HG03571 (cell line): ENCODE data around the gene SCAF8.
"Not testable (repeated sequence)": the region's sequence is repeated elsewhere in the genome, so short reads cannot be mapped to it uniquely, and the experiment has no call there.

Experiments
- ATAC-seq: cut with Tn5 transposase; IDR thresholded peaks from one replicate; pipeline ENCODE4 v1.9.1; 2021; ENCODE audit not compliant: unreplicated experiment

SCAF8 gene

GRCh38 chr6:154779157-154779556, 45.9 kb downstream of the SCAF8 start:
- ATAC-seq, result not testable (repeated sequence)

GRCh38 chr6:154782193-154782592, 49.0 kb downstream of the SCAF8 start:
- no peak for ATAC-seq

DNA sequence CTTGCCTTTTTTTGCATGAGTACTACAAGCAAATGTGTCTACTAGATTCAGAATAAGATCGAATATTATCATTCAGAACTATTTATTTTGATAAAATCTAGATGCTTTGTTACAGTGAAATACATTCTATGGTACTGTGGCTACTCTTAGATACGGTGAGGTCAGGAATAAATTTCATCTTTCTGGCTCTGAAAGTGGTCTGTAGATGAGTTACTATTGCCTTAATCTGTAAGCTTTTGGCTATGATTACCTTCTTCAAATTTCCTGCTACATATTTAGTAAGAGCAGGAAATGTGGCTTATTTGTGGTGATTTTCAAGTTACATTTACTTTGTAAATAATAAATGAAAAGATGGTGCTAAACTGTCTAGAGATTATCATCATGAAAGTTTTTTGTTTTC, 50.0 kb downstream of the SCAF8 start:
- peak; percentile 80 for ATAC-seq

- ATAC-seq, result no peak
Observed at GRCh38 chr6:154785075-154785474, 51.9 kb downstream of the SCAF8 start.

GRCh38 chr6:154786144-154786868, 53.1 kb downstream of the SCAF8 start:
- no peak for ATAC-seq

GRCh38 chr6:154791556-154792317, 58.5 kb downstream of the SCAF8 start:
- ATAC-seq, result no peak

DNA sequence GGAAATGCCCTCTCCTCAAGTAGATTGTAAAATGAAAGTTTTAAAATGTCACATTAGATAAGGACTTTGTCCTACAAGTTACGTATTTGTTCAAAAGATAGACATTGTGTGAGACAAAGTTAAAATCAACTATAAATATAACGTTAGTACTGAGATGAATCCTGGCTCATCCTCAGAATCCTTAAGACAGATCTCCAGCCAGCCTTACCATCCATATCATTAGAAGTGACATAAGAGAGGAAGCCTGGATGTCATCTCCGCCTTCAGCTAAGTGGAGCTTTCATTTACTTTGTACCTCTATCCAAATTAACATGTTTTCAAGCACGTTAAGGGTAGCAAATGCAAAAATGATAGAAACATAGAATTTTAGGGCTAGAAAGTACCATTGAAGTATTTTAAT, 59.1 kb downstream of the SCAF8 start:
- ATAC-seq, result no peak

DNA sequence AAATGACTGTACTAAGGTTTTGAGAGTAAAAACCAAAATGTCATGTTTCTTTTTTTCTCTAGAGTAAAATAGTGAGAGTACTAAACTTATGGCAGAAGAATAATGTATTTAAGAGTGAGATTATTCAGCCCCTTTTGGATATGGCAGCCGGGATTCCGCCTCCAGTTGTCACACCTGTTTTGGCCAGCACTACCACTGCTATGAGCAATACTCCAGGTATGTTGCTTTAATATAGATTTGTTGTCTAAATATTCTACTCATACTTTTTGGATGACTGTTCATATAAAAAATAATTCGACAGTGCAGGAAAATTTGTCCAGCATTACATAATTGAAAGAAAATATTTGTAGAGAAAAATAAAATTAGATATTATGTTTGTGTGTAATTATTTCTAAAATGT, 59.5 kb downstream of the SCAF8 start:
- no peak for ATAC-seq

DNA sequence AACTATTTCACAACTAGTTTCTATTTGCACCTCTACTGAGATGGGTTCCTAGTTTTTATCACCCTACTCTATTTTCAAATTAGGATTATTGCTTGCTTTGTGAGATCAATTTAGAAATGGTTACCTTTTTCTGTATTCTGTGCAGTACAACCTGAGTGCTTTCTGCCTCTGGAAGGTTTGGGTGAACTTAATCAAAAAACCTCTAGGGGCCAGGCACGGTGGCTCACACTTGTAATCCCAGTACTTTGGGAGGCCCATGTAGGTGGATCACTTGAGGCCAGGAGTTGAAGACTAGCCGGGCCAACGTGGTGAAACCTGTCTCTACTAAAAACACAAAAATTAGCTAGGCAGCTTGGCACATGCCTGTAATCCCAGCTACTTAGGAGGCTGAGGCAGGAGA, 63.3 kb downstream of the SCAF8 start:
- no peak for ATAC-seq

DNA sequence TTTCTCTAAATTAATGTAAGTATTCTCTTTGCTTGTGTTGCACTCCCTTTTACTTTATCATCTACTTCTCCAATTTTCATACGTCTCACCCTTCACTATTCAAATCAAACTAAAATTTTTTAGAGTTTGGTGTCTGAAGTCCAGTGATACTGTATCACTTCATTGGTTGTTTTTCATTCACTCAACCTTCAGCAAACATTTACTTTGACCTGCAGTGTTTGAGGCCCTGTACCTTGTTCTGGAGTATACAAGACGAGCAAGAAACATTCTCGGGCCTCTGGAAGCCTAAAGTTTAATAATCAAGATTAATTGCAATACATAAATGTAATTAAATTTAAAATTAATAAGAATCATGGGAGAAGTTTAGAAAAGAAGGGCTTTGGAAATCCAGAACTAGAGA, 64.6 kb downstream of the SCAF8 start:
- no peak for ATAC-seq

DNA sequence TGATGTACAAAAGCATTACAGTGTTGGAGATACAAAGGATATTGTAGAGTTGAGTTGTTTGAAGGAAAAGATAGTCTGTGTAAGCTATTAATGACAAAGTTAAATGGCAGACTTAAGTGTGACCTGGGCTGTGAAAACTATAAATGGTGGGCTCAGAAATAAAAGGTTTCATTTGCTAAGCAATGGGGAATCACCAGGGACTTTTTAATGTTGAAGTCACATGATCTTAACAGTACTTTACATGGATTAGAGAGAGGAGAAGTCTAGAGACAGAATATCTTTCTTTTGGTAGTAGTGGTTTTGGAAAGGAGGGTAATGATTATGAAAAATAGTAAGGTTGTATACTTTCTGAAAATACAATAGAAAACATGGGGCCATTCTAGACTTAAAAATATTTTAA, 67.1 kb downstream of the SCAF8 start:
- no peak for ATAC-seq

- no peak for ATAC-seq
Observed at GRCh38 chr6:154805288-154805911, 72.2 kb downstream of the SCAF8 start.

DNA sequence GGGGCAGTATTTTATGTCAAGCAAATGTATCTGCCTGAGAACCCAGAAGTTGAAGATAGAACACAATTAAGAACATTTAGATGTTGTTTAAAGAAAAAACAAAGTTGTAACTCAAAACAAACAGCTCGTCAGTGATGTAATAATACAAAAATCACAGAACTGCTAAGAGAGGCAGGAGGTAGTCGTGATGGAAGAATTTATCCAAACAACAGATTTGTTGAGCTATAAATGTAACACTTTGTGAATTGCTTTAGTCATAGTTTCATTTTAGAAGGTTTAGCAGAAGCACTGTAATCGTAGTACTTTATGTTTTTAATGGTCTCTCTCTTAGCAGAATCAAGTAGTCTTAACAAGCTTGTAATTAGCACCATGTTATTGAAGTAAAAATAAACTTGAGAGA, 73.6 kb downstream of the SCAF8 start:
- ATAC-seq, result no peak

- ATAC-seq, result not testable (repeated sequence)
Observed at GRCh38 chr6:154811663-154812062, 78.4 kb downstream of the SCAF8 start.

- ATAC-seq, result peak; percentile 89
Observed at GRCh38 chr6:154814063-154814462, 80.8 kb downstream of the SCAF8 start.

DNA sequence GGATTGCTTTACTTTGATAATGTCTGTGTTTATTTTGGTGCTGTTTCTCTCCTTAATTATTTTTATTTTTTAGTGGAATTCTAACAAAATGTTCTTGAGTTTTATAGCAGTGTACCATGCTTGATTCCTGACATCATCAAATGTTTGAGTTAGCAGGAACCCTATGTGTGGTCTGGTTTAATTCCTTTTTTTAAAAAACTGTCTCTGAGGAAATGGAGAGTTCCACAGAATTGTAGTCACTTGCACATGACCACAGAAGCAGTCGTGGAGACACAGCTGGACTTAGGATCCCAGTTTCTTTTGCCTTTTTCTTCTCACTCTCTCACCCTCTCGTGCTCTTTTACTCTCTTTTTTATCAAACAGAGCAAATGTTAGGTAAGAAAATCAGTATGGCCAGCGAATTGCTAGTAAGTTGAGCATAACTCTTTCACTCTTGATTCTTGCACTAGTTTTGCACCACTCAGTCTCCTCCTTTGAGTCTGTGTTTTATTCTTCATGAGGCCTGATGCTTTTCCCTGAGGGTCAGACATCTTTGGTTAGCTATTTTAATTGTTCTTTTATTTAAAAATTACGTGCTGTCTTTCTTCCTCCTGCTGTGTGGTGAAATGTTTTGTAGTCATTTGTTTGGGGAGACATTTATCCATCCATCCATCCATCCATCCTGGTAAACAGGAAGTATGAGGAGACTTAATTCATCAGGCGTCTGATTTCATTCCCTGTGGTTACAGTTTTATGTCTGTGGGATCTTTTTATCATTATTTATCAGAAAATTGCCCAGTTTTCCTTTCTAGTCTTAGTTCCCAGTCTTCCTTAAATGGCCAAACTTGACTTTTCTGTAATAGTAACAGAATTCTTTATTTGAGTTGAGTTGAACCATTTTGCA, 83.0 kb downstream of the SCAF8 start:
- no peak for ATAC-seq

- ATAC-seq, result no peak
Observed at GRCh38 chr6:154821099-154821498, 87.9 kb downstream of the SCAF8 start.

- ATAC-seq, result no peak
Observed at GRCh38 chr6:154821638-154822037, 88.4 kb downstream of the SCAF8 start.

DNA sequence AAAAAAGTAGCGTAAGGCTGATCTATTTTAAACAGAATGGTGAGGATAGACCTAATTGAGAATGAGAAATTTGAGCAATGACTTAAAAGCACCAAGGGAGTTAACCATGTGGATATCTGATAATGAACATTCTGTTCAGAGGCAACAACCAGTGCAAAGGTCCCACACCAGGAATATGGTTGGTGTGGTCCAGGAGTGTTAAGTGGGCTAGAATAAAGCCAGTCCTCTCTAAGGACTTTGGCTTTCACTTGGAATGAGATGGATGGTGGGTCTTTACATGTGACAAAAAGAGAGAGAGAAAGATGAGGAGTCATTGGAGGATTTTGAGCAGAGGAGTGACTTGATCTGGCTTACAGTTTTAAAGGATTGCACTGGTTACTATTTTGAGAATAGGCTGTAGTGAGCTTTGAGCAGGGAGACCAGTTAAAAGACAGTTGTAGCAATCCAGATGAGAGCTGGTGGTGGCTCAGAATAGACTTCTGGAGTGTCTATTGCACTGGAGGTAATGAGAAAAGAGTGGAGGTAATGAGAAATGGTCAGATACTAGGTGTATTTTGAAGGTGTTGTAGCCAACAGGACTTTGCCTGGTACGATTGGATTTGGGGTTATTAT, 89.8 kb downstream of the SCAF8 start:
- no peak for ATAC-seq

- ATAC-seq, result no peak
Observed at GRCh38 chr6:154824076-154824475, 90.9 kb downstream of the SCAF8 start.

- ATAC-seq, result no peak
Observed at GRCh38 chr6:154829970-154830369, 96.8 kb downstream of the SCAF8 start.
